ENCODE measurements around the gene GNAS-AS1.
A peak's percentile ranks its signal among the peaks of the same experiment; 100 is the strongest.

Gene GNAS-AS1

GRCh38 chr20:58850693-58851174, at the start of gene GNAS-AS1:
Gene GNAS-AS1, minus strand, starts transcription at chr20:58850902.
- DNase-seq (ENCODE audit: low read depth) = peak; percentile 51

GRCh38 chr20:58900397-58900796, 49.7 kb upstream of the GNAS-AS1 start:
- no peak for DNase-seq (ENCODE audit: low read depth)

GRCh38 chr20:58899512-58899911, 48.8 kb upstream of the GNAS-AS1 start:
- DNase-seq (ENCODE audit: low read depth) = no peak

GRCh38 chr20:58898629-58899408, 48.1 kb upstream of the GNAS-AS1 start:
- no peak for DNase-seq (ENCODE audit: low read depth)

DNA sequence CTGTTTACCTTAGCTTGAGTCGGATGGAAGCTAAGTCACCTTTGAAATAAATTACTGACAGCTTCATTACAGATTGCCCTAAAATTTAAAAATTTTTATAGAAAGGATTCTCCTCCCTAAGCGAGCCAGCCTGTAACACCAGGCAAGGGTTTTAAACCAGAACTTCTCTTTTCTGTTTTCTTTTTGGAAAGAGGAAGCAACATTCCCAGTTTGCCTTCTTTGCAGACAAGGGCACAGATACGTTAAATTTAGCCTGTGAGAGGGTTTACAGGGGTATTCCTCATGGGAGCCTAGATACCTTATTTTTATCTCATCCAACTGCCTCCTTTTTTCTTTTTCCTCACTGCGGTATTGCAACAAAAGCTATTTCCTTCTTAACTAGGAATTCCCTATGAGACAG, 46.8 kb upstream of the GNAS-AS1 start:
- DNase-seq (ENCODE audit: low read depth) = no peak

GRCh38 chr20:58896820-58897219, 46.1 kb upstream of the GNAS-AS1 start:
- no peak for DNase-seq (ENCODE audit: low read depth)

- no peak for DNase-seq (ENCODE audit: low read depth)
These were observed 44.9 kb upstream of the GNAS-AS1 start for GRCh38 chr20:58895448-58896180.

DNA sequence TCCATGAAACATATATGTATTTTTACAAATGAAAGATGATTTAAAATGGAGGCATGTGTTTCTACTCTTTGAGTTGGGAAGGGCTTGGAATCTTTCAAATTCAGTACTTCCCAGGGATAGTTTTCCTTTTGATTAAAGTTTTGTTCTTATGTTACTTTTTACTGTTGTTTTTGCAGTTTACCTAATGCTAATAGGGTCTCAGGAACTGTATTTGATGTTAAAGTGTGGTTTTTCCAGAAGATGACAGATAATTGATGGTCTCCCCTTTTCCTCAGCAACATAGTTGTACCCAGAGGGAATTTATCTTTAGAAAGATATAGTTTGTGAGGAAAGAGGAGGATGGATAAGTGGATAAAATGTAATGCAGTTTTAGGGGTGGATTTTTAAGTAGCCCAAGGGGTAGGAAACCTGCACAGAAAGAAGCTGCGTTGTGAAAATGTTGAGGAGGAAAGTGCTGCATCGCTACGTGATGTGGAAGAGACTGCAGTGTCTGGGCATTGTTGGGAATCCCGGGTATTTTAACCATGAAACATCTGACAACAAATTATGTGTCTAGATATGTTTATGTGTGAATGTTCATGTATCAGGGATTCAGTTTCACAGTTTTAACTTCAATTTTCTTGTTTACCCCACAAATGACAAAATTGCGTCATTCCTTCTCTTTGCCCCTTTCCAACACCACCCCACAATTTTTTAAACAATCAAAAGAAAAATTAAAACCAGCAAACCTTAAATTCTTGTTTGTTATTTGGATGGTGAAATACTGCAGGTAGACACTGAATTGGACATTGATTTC, 44.1 kb upstream of the GNAS-AS1 start:
- DNase-seq (ENCODE audit: low read depth) = no peak

DNA sequence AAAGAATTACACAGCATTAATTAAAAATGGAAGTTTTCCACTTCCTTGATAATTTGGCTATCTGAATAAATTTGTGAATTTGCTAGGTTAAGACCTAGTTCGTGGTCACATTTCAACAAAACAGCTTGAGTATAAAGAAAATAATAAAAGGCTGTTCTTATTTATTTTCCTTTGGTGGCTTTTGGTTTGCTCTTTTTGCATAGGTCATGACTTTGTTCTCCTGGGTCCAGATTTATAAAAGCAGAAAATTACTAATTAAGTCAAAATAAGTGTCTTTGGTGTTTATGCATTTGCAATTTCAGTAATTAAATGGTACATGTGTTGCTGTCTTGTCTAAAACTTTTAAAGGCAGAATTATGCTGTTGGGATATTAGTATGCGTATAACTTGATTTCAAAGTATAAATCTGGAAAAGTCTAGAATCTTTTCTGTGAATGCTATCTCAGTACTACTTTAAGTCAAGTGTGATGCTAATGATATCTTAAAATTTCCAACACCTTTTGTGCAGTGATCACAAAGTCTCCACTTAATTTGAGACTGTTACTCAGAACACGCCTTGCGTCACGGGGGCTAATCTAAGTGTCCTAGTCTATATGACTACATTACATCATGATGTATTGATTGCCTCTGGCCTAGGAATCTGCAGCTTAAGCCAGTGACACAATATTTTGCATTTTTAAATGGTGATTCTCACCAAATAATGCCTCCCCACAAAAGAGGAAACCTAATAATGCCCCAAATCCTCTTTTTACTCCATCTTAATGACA, 42.8 kb upstream of the GNAS-AS1 start:
- no peak for DNase-seq (ENCODE audit: low read depth)

DNA sequence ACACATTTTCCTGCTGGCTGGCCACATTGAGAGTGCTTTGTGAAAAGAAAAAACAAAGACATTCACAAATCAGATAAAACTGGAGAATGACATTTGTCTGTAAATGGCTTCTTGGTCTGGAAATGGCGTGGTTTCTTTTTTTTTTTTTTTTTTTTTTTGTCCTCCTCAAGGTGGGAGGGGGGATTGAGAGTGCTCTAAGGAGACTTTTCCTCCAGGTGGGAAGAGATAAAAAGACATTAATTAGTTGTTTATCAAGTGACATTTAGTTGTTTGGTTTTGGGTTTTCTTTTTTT, 42.2 kb upstream of the GNAS-AS1 start:
- no peak for DNase-seq (ENCODE audit: low read depth)

DNA sequence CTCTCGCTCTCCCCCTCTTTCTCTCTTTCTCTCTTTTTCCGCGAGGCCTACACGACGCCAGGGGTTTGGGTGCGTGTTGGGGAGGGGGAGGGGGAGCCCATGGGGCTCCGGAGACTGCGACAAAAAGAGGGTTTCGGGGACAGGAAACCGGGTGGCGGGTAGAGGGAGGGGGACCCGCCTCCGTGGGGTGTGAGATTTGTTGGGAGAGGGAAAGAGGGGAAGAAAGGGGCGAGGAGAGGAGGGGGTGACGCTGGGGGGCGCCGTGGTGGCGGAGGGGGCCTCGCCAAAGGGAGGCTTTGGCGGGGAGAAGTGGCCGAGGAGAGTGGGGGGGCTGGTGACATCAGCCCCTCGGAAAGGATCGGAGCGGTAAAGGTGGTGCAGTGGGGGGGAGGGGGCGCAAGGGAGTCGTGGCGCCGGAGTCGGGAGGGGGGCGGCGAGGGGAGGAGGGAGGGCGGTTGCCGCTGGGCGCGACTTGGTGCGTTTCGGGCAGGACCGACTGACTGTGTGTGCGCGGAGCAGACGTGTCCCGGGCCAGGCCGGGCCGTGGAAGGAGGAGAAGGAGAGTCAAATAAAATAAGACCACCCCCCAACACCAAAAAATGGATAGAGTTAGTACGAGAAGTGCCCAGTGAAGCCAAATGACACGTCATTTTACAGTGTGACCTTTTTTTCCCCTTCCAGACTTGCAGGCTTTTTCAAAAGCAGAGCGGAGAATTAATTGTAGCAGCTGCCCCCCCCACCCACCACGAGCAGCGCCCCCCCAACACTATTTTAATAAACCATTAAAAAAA, 41.6 kb upstream of the GNAS-AS1 start:
- DNase-seq (ENCODE audit: low read depth) = peak; percentile 53

- no peak for DNase-seq (ENCODE audit: low read depth)
These were observed 41.0 kb upstream of the GNAS-AS1 start for GRCh38 chr20:58891718-58892140.

DNA sequence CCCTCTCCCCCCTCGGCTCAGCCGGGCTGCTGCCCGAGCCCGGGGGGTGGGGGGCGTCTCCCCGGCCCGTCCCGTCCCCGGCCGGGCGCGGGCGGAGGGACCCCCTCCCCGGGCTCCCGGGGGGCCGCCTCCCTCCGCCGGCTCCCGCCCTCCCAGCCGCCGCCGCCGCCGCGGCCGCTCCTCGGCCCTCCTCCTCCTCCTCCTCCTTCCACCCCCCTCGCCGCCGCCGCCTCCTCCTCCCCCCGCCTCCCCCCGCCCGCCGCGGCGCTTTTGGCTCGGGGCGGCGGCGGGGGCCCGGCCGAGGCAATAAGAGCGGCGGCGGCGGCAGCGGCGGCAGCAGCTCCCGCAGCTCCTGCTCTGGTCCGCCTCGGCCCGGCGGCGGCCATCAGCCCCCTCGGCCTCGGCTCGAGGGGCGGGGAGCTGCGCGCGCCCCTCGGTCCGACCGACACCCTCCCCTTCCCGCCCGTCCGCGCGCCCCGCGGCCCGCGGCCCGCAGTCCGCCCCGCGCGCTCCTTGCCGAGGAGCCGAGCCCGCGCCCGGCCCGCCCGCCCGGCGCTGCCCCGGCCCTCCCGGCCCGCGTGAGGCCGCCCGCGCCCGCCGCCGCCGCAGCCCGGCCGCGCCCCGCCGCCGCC, 40.5 kb upstream of the GNAS-AS1 start:
- peak; percentile 57 for DNase-seq (ENCODE audit: low read depth)

DNA sequence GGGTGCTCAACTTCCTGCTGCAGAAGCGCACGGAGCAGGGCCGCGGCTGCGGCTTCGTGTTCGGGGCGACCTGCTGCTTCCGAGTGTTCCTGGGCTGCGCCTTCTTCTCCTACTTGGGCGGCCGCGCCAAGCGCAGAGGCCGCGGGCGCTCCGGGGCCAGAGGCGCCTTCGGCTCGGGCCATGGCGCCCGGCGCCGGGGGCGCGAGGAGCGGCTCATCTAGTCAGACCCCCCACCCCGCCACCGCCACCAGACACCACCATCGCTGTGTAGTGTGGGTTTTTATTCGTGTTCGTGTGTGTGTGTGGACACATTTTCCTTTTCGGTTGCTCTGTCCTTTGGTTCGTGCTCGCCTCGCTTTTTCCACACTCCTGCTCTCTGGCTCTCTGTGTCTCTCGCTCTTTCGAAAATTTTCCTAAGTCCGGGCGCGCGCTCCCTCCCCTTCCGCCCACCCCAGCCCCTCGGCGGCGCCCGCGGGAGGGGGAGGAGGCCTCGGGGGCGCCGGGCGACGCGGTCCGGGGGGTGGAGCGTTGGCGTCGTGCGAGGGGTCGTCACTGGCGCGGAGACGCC, 39.9 kb upstream of the GNAS-AS1 start:
- DNase-seq (ENCODE audit: low read depth) = peak; percentile 44

DNA sequence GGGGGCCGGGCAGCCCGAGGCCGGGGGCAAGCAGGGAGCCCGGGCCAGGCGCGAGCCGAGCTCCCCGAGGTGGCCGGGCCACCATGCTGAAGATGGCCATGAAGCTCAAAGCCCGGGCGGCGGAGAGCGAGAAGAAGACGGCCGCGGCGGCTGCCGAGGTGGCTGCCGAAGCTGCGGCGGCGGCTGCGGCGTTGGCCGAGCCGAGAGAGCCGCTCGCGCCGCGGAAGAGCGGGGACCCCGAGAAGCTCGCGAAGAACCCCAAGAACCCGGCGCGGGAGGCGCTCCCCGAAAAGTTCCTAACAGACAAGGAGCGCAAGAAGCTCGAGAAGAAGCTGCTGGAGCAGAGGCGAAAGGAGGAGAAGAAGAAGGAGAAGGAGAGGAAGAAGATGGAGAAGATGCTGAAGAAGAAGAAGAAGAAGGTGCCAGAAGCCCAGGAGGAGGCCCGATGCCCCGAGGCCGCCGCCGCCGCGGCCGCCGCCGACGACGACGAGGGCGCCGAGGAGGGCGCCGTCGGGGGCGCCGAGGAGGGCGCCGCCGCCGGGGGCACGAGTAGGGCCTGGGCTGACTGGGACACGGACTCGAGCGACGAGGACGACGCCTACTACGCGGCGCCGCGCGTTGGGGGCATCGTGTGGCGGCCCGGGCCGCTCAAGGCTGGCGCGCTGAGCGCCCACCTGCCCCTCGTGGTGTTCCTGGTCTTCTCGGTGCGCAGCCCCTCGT, 39.3 kb upstream of the GNAS-AS1 start:
- no peak for DNase-seq (ENCODE audit: low read depth)

- DNase-seq (ENCODE audit: low read depth) = no peak
These were observed 38.6 kb upstream of the GNAS-AS1 start for GRCh38 chr20:58889334-58889760.

DNA sequence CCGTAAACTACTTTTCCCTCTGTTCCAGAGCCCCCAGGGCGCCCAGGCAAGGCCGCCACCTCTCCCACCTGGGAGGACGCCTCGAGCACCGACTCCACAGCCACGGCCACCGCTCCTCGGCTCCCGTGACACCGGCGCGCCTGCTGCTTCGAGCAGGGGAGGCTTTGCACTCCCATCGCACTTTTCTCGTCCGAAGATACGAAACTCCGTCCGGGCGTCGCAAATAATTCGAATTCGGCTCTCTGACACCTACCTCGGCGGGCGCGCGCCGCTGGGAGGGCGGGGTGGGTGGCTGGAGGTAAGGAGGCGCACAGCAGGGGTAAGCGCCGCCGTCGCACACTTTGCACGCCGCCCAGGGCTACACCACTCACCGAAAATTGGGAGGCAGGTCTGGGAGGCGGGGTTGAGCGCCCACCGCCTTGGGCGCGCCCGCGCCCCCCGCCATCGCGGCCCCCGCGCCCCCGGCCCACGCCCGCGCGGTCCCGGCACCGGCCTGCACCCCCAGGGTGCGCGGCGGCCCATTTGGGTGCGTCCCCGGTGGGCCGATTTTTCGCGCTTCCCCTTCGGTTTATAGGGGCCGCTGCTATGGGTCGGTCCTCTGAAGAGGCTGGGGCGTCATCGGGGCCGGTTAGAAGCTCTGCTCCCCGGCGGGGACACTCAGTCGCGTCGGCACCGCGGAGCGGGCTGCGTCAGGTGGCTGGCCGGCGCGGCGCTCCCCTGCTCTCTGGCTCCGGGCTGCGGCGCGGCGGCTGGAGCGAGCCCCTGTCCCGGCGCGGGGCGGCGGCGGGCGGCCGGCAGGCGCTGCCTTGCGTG, 38.0 kb upstream of the GNAS-AS1 start:
- DNase-seq (ENCODE audit: low read depth) = peak; percentile 58

DNA sequence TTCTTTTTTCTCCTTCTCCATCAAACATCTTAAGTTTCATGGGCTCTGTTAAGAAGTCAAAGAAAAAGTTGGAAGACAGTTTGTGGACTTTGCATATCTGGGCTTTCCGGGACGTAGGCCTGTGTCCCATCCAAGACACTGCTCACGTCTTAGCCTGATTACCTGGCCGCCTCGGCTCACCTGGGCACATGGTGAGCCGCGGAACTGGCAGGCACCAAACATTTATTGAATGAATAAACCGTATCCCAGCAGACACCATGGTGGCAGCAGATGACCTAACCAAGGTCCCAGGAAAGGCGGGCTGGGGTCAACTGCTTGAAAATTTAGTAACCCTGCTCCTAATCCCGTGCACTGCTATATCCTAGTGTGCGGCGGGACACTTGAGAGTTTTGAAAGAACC, 37.4 kb upstream of the GNAS-AS1 start:
- no peak for DNase-seq (ENCODE audit: low read depth)

DNA sequence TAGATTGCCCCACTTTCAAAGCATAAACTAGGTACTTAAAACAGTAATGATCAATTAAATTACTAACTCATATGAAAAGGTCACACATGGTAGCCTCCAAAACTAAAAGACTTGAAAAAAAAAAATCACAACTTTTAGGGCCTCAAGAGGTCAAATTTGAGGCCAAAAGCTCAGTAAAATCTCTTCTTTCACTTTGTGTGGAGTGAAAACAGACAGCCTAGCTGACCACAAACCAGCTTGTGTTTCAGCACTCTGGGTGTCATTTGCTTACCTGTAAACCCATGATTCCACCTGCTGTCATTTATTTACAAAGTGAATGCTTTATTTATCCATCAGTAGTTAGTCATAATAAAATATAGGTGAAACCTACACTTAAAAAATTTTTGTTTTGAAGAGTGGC, 35.8 kb upstream of the GNAS-AS1 start:
- no peak for DNase-seq (ENCODE audit: low read depth)
